ENCODE data around the gene SOCS7. TPM values are rescaled to one million over a fixed set of nuclear protein-coding genes. Genes with fewer than 3 reads are reported as not detected.

SOCS7 gene
- total RNA-seq, 4 donors from 2014 or later = 13.2 to 19.1 (median 15.7) TPM

- Histone ChIP-seq H3K4me3 (peak overlapping the region; percentile 38 to 62), H3K27ac (peak overlapping the region in 3 of 4 donors; percentile 82 to 94 (median 90)), H3K27me3 (peaks cover 32% of the 10 kb centered on the region), H3K4me1 (peaks cover 9 to 69% (median 48%) of the 10 kb centered on the region in 3 donors), H3K36me3 (no peaks in the 10 kb centered on the region), H3K9me3 (no peaks in the 10 kb centered on the region)
- TF ChIP-seq EP300 (IDR thresholded peaks at IDR 0.05) (no peak), CTCF (IDR thresholded peaks at IDR 0.05) (no peak), POLR2A (IDR thresholded peaks at IDR 0.05) (no peak), POLR2AphosphoS5 (IDR thresholded peaks at IDR 0.05) (no peak)
- no CpG with 5 or more reads among the region's 78 CpGs for WGBS, 2 donors (ENCODE audit: low coverage in 1 of 2)
- ATAC-seq = no peak
Measured at GRCh38 chr17:38418693-38419507, 67.3 kb downstream of the SOCS7 start.

- peak overlapping the region in 3 of 4 donors; percentile 82 to 94 (median 90) for H3K27ac ChIP-seq
- H3K9me3 ChIP-seq = no peaks in the 10 kb centered on the region
- H3K4me1 ChIP-seq = peaks cover 9 to 74% (median 50%) of the 10 kb centered on the region in 3 donors
- H3K4me3 ChIP-seq = peak overlapping the region; percentile 38 to 62
- H3K27me3 ChIP-seq = peaks cover 32% of the 10 kb centered on the region
- H3K36me3 ChIP-seq = no peaks in the 10 kb centered on the region
- no peak for ATAC-seq
- WGBS, 2 donors (ENCODE audit: low coverage in 1 of 2) = 20% methylated on average over 3 of the region's 10 CpGs; no CpG with 5 or more reads in 1 of the 2 donors
- TF ChIP-seq CTCF (IDR thresholded peaks at IDR 0.05) (no peak), POLR2AphosphoS5 (IDR thresholded peaks at IDR 0.05) (no peak), POLR2A (IDR thresholded peaks at IDR 0.05) (no peak), EP300 (IDR thresholded peaks at IDR 0.05) (no peak)
Measured at GRCh38 chr17:38419508-38419981, 67.9 kb downstream of the SOCS7 start.

GRCh38 chr17:38420518-38420917 lies 68.9 kb downstream of the SOCS7 start:
- Histone ChIP-seq H3K27ac (peak overlapping the region; percentile 68 to 94 (median 86)), H3K36me3 (no peaks in the 10 kb centered on the region)

GRCh38 chr17:38421171-38421841 lies 69.7 kb downstream of the SOCS7 start:
- Histone ChIP-seq H3K27me3 (peaks cover 25% of the 10 kb centered on the region), H3K27ac (peak overlapping the region; percentile 68 to 94 (median 86)), H3K9me3 (no peaks in the 10 kb centered on the region), H3K36me3 (no peaks in the 10 kb centered on the region), H3K4me3 (peak overlapping the region in 1 of 2 donors; percentile 14), H3K4me1 (peaks cover 9 to 80% (median 42%) of the 10 kb centered on the region in 3 donors)
- peak; percentile 37 for ATAC-seq
- no peak for TF ChIP-seq POLR2A (IDR thresholded peaks at IDR 0.05)
- TF ChIP-seq CTCF (IDR thresholded peaks at IDR 0.05) = no peak
- no peak for TF ChIP-seq POLR2AphosphoS5 (IDR thresholded peaks at IDR 0.05)
- no peak for TF ChIP-seq EP300 (IDR thresholded peaks at IDR 0.05)
- 0% methylated on average over 3 of the region's 14 CpGs; no CpG with 5 or more reads in 1 of the 2 donors for WGBS, 2 donors (ENCODE audit: low coverage in 1 of 2)

More at GRCh38 chr17:38420518-38420917, 68.9 kb downstream of the SOCS7 start:
- peaks cover 27% of the 10 kb centered on the region for H3K27me3 ChIP-seq
- no peak for ATAC-seq
- H3K4me1 ChIP-seq = peaks cover 9 to 74% (median 42%) of the 10 kb centered on the region in 3 donors
- WGBS, 2 donors (ENCODE audit: low coverage in 1 of 2) = 52 to 64% methylated on average over 3 of the region's 6 CpGs
- no peak overlapping the region for H3K4me3 ChIP-seq
- TF ChIP-seq POLR2A (IDR thresholded peaks at IDR 0.05) (no peak), CTCF (IDR thresholded peaks at IDR 0.05) (no peak), POLR2AphosphoS5 (IDR thresholded peaks at IDR 0.05) (no peak), EP300 (IDR thresholded peaks at IDR 0.05) (no peak)
- no peaks in the 10 kb centered on the region for H3K9me3 ChIP-seq
